SH-SY5Y (cell line): ENCODE data around the gene MICAL2.

Experiments
- GATA2 ChIP-seq: IDR thresholded peaks from 2 replicates; pipeline ENCODE4 v1.6.1; 2011; ENCODE audit warnings: mild to moderate bottlenecking, low read depth, low read length
- GATA3 ChIP-seq: IDR thresholded peaks from 2 replicates; pipeline ENCODE4 v1.6.1; 2011; ENCODE audit warnings: low read depth, mild to moderate bottlenecking, low read length, moderate library complexity

DNA sequence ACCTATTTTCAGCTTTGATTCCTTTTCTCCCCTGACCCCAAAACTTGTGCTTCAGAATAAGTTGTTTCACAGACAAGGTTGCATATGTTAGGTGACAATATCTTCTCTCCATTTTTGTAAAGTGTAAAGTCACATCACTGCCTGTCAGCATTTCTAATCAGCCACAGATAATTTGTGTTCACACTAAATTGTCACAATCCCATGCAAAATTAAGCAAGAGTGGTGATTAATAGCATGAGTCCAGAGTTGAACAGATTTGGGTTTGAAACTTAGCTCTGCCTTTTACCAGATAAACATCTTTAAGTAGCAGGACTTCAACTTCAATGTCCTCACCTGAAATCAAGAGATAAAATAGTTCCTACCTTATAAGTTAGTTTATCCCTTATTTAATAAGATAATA is 80.1 kb downstream of the MICAL2 start:
- TF ChIP-seq GATA2 = no peak
- TF ChIP-seq GATA3 = no peak
